GM23338 (cell line): ENCODE measurements around the gene SEMA5A. TPM values are rescaled to one million over a fixed set of nuclear protein-coding genes. Genes with fewer than 3 reads are reported as not detected.

Experiments
- ATAC-seq: fragments of 200-7000 bp; cut with Tn5 transposase; 3 replicates; pipeline ENCODE4 v1.9.1; 2020
- DNase-seq: peaks from one replicate; pipeline ENCODE4 v3.0.0-alpha.2; 2015; ENCODE audit warnings: low spot score
- H2AFZ ChIP-seq: fragments of 200-600 bp; sonication (generic); 2 replicates; pipeline ENCODE4 v1.8.0; 2016; ENCODE audit warnings: antibody characterized with exemption, mild to moderate bottlenecking, moderate library complexity
- H3F3A ChIP-seq: fragments of 200-600 bp; sonication (generic); replicated peaks from 2 replicates; pipeline ENCODE4 v1.8.0; 2017; ENCODE audit warnings: antibody characterized with exemption, mixed run types, low read depth
- H3K27ac ChIP-seq: fragments of 200-600 bp; sonication (generic); 2 replicates; pipeline ENCODE4 v1.6.1; 2016; ENCODE audit warnings: low read depth
- H3K27me3 ChIP-seq: fragments of 200-600 bp; sonication (generic); 2 replicates; pipeline ENCODE4 v1.8.0; 2016; ENCODE audit warnings: mild to moderate bottlenecking, mixed run types, moderate library complexity; ENCODE audit not compliant: insufficient read depth
- H3K36me3 ChIP-seq: fragments of 200-600 bp; sonication (generic); 2 replicates; pipeline ENCODE4 v1.8.0; 2016; ENCODE audit warnings: mild to moderate bottlenecking; ENCODE audit not compliant: insufficient read depth
- H3K4me1 ChIP-seq: fragments of 200-600 bp; sonication (generic); 2 replicates; pipeline ENCODE4 v1.8.0; 2016; ENCODE audit warnings: mild to moderate bottlenecking, moderate library complexity; ENCODE audit not compliant: insufficient read depth
- H3K4me2 ChIP-seq: fragments of 200-600 bp; sonication (generic); 2 replicates; pipeline ENCODE4 v1.7.1; 2017; ENCODE audit warnings: mixed run types
- H3K4me3 ChIP-seq: fragments of 200-600 bp; sonication (generic); 2 replicates; pipeline ENCODE4 v1.6.1; 2016; ENCODE audit warnings: mixed run types
- H3K79me2 ChIP-seq: fragments of 200-600 bp; sonication (generic); replicated peaks from 2 replicates; pipeline ENCODE4 v1.8.0; 2017; ENCODE audit warnings: mild to moderate bottlenecking; ENCODE audit not compliant: insufficient read depth
- H3K9me2 ChIP-seq: fragments of 200-600 bp; sonication (generic); 2 replicates; pipeline ENCODE4 v1.8.0; 2017; ENCODE audit not compliant: insufficient read depth
- H4K20me1 ChIP-seq: fragments of 200-600 bp; sonication (generic); replicated peaks from 2 replicates; pipeline ENCODE4 v1.8.0; 2017; ENCODE audit warnings: mild to moderate bottlenecking; ENCODE audit not compliant: insufficient read depth
- H3K27ac Mint-ChIP-seq: 2 replicates; pipeline ENCODE4 v1.8.0; 2020; ENCODE audit warnings: inconsistent platforms, mild to moderate bottlenecking, moderate library complexity, mixed read lengths
- H3K27me3 Mint-ChIP-seq: 3 replicates; pipeline ENCODE4 v1.8.0; 2022; ENCODE audit warnings: low read depth, mild to moderate bottlenecking, moderate library complexity, mixed read lengths, inconsistent platforms; ENCODE audit not compliant: insufficient read depth, poor library complexity
- H3K36me3 Mint-ChIP-seq: 3 replicates; pipeline ENCODE4 v1.8.0; 2021; ENCODE audit warnings: low read depth, mild to moderate bottlenecking, inconsistent platforms, moderate library complexity, mixed read lengths
- H3K4me1 Mint-ChIP-seq: 3 replicates; pipeline ENCODE4 v1.8.0; 2020; ENCODE audit warnings: mild to moderate bottlenecking, inconsistent platforms, mixed read lengths
- H3K4me3 Mint-ChIP-seq: 3 replicates; pipeline ENCODE4 v1.8.0; 2021; ENCODE audit warnings: moderate library complexity, mild to moderate bottlenecking, inconsistent platforms, mixed read lengths
- H3K9me3 Mint-ChIP-seq: 3 replicates; pipeline ENCODE4 v1.8.0; 2020; ENCODE audit warnings: moderate library complexity, mild to moderate bottlenecking, inconsistent platforms, mixed read lengths
- CREB1 ChIP-seq: fragments of 250-450 bp; sonication (Bioruptor Pico); IDR thresholded peaks from 2 replicates; pipeline ENCODE4 v1.5.0; 2020; ENCODE audit warnings: low read depth, mild to moderate bottlenecking, moderate library complexity
- ETS1 ChIP-seq: IDR thresholded peaks from 2 replicates; pipeline ENCODE4 v1.6.1; 2016; ENCODE audit warnings: antibody characterized with exemption
- EZH2 ChIP-seq: fragments of 200-600 bp; sonication (generic); IDR thresholded peaks from one replicate; pipeline ENCODE4 v1.8.0; 2017; ENCODE audit warnings: antibody characterized with exemption, mild to moderate bottlenecking, low read depth; ENCODE audit not compliant: unreplicated experiment
- EZH2phosphoT487 ChIP-seq: fragments of 200-600 bp; sonication (generic); IDR thresholded peaks from one replicate; pipeline ENCODE4 v1.8.1; 2018; ENCODE audit warnings: antibody characterized with exemption; ENCODE audit not compliant: unreplicated experiment
- JUNB ChIP-seq: IDR thresholded peaks from one replicate; pipeline ENCODE4 v1.6.1; 2016; ENCODE audit warnings: antibody characterized with exemption; ENCODE audit not compliant: unreplicated experiment
- NANOG ChIP-seq: IDR thresholded peaks from 2 replicates; pipeline ENCODE4 v1.6.1; 2016; ENCODE audit warnings: antibody characterized with exemption, borderline replicate concordance
- POLR2AphosphoS5 ChIP-seq: IDR thresholded peaks from 2 replicates; pipeline ENCODE4 v1.6.1; 2016; ENCODE audit warnings: antibody characterized with exemption, low read depth
- REST ChIP-seq: IDR thresholded peaks from one replicate; pipeline ENCODE4 v1.6.1; 2018; ENCODE audit warnings: antibody characterized with exemption; ENCODE audit not compliant: unreplicated experiment
- STAT1 ChIP-seq: IDR thresholded peaks from one replicate; pipeline ENCODE4 v1.6.1; 2016; ENCODE audit warnings: antibody characterized with exemption; ENCODE audit not compliant: unreplicated experiment
- ZNF114 ChIP-seq: fragments of 250-450 bp; sonication (Bioruptor Pico); IDR thresholded peaks from 2 replicates; pipeline ENCODE4 v1.5.0; 2020; ENCODE audit warnings: mild to moderate bottlenecking, moderate library complexity
- ZNF331 ChIP-seq: fragments of 250-450 bp; sonication (Bioruptor Pico); IDR thresholded peaks from 2 replicates; pipeline ENCODE4 v1.5.0; 2020; ENCODE audit warnings: low read depth, mild to moderate bottlenecking, moderate library complexity
- ZNF462 ChIP-seq: fragments of 250-450 bp; sonication (Bioruptor Pico); IDR thresholded peaks from 2 replicates; pipeline ENCODE4 v1.5.0; 2020; ENCODE audit warnings: mild to moderate bottlenecking, moderate library complexity
- polyA plus RNA-seq: library from polyadenylated mRNA; unstranded; fragments of >200 nt; fragmentation: Nextera tagmentation; extraction: Ambion mirVana; gene quantifications from 2 replicates; pipeline ENCODE4 v1.2.1, GENCODE V29; 2016
- total RNA-seq: library from RNA; depleted of rRNA; stranded (reverse); fragments of >200 nt; shearing (Covaris generic); gene quantifications from 2 replicates; pipeline ENCODE4 v1.2.3, GENCODE V29; 2014

The SEMA5A gene
- total and polyA plus RNA-seq, 2 experiments from 2014 or later = 2.1 to 8.1 TPM

GRCh38 chr5:9543311-9543920 lies 2.5 kb downstream of the SEMA5A start:
- H3K4me3 ChIP-seq = no peak overlapping the region
- no peaks in the 10 kb centered on the region for H3K9me2 ChIP-seq
- ATAC-seq (no peak), DNase-seq (no peak)
- H3K79me2 ChIP-seq = peaks cover 13% of the 10 kb centered on the region; the same call in 1 of the 2 replicates
- H3K36me3 ChIP-seq = no peaks in the 10 kb centered on the region
- H3K27ac ChIP-seq = no peak overlapping the region
- H4K20me1 ChIP-seq = 0 out of 2 replicates have a peak, but pooled peaks cover 3% of the 10 kb centered on the region
- H3F3A ChIP-seq = no peaks in the 10 kb centered on the region
- H2AFZ ChIP-seq = no peak overlapping the region
- no peak overlapping the region for H3K4me2 ChIP-seq
- H3K27me3 Mint-ChIP-seq = peaks cover 5% of the 10 kb centered on the region
- H3K9me3 Mint-ChIP-seq = no peaks in the 10 kb centered on the region
- peaks cover 20% of the 10 kb centered on the region for H3K4me1 Mint-ChIP-seq
- peaks cover 12% of the 10 kb centered on the region for H3K4me1 ChIP-seq
- H3K27ac Mint-ChIP-seq = no peak overlapping the region
- H3K4me3 Mint-ChIP-seq = no peak overlapping the region; the same call in 2 of the 3 replicates
- H3K27me3 ChIP-seq = no peaks in the 10 kb centered on the region; the same call in 1 of the 2 replicates
- H3K36me3 Mint-ChIP-seq = no peaks in the 10 kb centered on the region; the same call in 2 of the 3 replicates
- TF ChIP-seq ZNF114 (CRISPR knock-in tag) (no peak), POLR2AphosphoS5 (no peak), STAT1 (no peak), EZH2phosphoT487 (no peak), EZH2 (no peak), NANOG (no peak), ZNF462 (CRISPR knock-in tag) (no peak), ETS1 (no peak), JUNB (no peak), REST (no peak), CREB1 (no peak), ZNF331 (CRISPR knock-in tag) (no peak)
